ENCODE measurements around the gene ANLN. TPM values are rescaled to one million over a fixed set of nuclear protein-coding genes. Genes with fewer than 3 reads are reported as not detected.

Gene ANLN
- total RNA-seq, 4 donors from 2014 or later, result 0.26 to 43.8 (median 2.9) TPM

GRCh38 chr7:36395171-36395894 is 5.7 kb downstream of the ANLN start:
- intact Hi-C loops (cut with DNase I; ENCODE audit: low total_unique reads), result no loop called here
- peaks cover 0 to 4% of the 10 kb centered on the region in 2 donors for H3K4me1 ChIP-seq
- H3K9me3 ChIP-seq, result no peaks in the 10 kb centered on the region
- H3K27me3 ChIP-seq, result no peaks in the 10 kb centered on the region
- DNase-seq, result no peak
- no peak for TF ChIP-seq POLR2A (IDR thresholded peaks at IDR 0.05)
- no peak for TF ChIP-seq CTCF (IDR thresholded peaks at IDR 0.05)
- no peak overlapping the region for H3K4me3 ChIP-seq
- H3K36me3 ChIP-seq, result no peaks in the 10 kb centered on the region
- no peak overlapping the region for H3K27ac ChIP-seq

- no peaks in the 10 kb centered on the region for H3K27me3 ChIP-seq
- no peaks in the 10 kb centered on the region for H3K9me3 ChIP-seq
- no peaks in the 10 kb centered on the region for H3K36me3 ChIP-seq
- DNase-seq, result no peak
- no peak overlapping the region for H3K27ac ChIP-seq
- H3K4me1 ChIP-seq, result no peaks in the 10 kb centered on the region
- H3K4me3 ChIP-seq, result no peak overlapping the region
- TF ChIP-seq CTCF (IDR thresholded peaks at IDR 0.05) (no peak), POLR2A (IDR thresholded peaks at IDR 0.05) (no peak)
- intact Hi-C loops (cut with DNase I; ENCODE audit: low total_unique reads), result no loop called here
Measured at GRCh38 chr7:36396150-36396549, 6.5 kb downstream of the ANLN start.

GRCh38 chr7:36400036-36400435 is 10.4 kb downstream of the ANLN start:
- Histone ChIP-seq H3K27me3 (no peaks in the 10 kb centered on the region), H3K4me1 (no peaks in the 10 kb centered on the region), H3K9me3 (no peaks in the 10 kb centered on the region), H3K27ac (no peak overlapping the region), H3K4me3 (no peak overlapping the region), H3K36me3 (no peaks in the 10 kb centered on the region)
- TF ChIP-seq CTCF (IDR thresholded peaks at IDR 0.05), result no peak
- no peak for TF ChIP-seq POLR2A (IDR thresholded peaks at IDR 0.05)
- intact Hi-C loops (cut with DNase I; ENCODE audit: low total_unique reads), result no loop called here
- DNase-seq, result no peak

GRCh38 chr7:36400606-36401005 is 10.9 kb downstream of the ANLN start:
- no peak for TF ChIP-seq POLR2A (IDR thresholded peaks at IDR 0.05)
- DNase-seq, result no peak
- Histone ChIP-seq H3K36me3 (no peaks in the 10 kb centered on the region), H3K27ac (no peak overlapping the region), H3K9me3 (no peaks in the 10 kb centered on the region), H3K4me1 (no peaks in the 10 kb centered on the region), H3K4me3 (no peak overlapping the region), H3K27me3 (no peaks in the 10 kb centered on the region)
- intact Hi-C loops (cut with DNase I; ENCODE audit: low total_unique reads), result no loop called here

GRCh38 chr7:36403452-36403851 is 13.8 kb downstream of the ANLN start:
- H3K36me3 ChIP-seq, result no peaks in the 10 kb centered on the region
- no peak for TF ChIP-seq CTCF (IDR thresholded peaks at IDR 0.05)
- no peak for TF ChIP-seq POLR2A (IDR thresholded peaks at IDR 0.05)
- H3K4me1 ChIP-seq, result no peaks in the 10 kb centered on the region
- intact Hi-C loops (cut with DNase I; ENCODE audit: low total_unique reads), result no loop called here
- no peak for DNase-seq
- H3K9me3 ChIP-seq, result no peaks in the 10 kb centered on the region
- H3K27ac ChIP-seq, result no peak overlapping the region
- no peak overlapping the region for H3K4me3 ChIP-seq
- H3K27me3 ChIP-seq, result no peaks in the 10 kb centered on the region
